Central memory CD8-positive, alpha-beta T cell (primary cell): ENCODE measurements around the gene SLC25A25.
A peak's percentile ranks its signal among the peaks of the same experiment; 100 is the strongest.

Experiments
- ATAC-seq: fragments of 150-1000 bp; cut with Tn5 transposase; replicated peaks from 2 replicates; pipeline ENCODE4 v1.10.0; 2022; ENCODE audit warnings: mild to moderate bottlenecking, moderate FRiP score, moderate number of reproducible peaks; ENCODE audit not compliant: poor library complexity, severe bottlenecking; ENCODE audit errors: extremely low read depth
- DNase-seq, 2 donors: peaks; one replicate each; pipeline ENCODE4 v3.0.0; 2021; ENCODE audit warnings: low spot score in 2 of 2
- H3K27ac Mint-ChIP-seq: one replicate; pipeline ENCODE4 v1.8.0; 2022; ENCODE audit warnings: low read depth, mild to moderate bottlenecking, moderate library complexity, mixed read lengths
- H3K27me3 Mint-ChIP-seq: one replicate; pipeline ENCODE4 v1.8.0; 2022; ENCODE audit warnings: mixed read lengths
- H3K36me3 Mint-ChIP-seq: one replicate; pipeline ENCODE4 v1.8.0; 2022; ENCODE audit warnings: mild to moderate bottlenecking, moderate library complexity, mixed read lengths; ENCODE audit not compliant: insufficient read depth
- H3K4me1 Mint-ChIP-seq: one replicate; pipeline ENCODE4 v1.8.0; 2022; ENCODE audit warnings: mixed read lengths
- H3K4me3 Mint-ChIP-seq: one replicate; pipeline ENCODE4 v1.8.0; 2022; ENCODE audit warnings: mild to moderate bottlenecking, moderate library complexity, mixed read lengths
- H3K9me3 Mint-ChIP-seq: one replicate; pipeline ENCODE4 v1.8.0; 2022; ENCODE audit warnings: mixed read lengths

SLC25A25 gene

GRCh38 chr9:128056086-128056485 is 11.9 kb upstream of the SLC25A25 start:
- no peak overlapping the region for H3K27ac Mint-ChIP-seq
- no peaks in the 10 kb centered on the region for H3K36me3 Mint-ChIP-seq
- no peak overlapping the region for H3K4me3 Mint-ChIP-seq
- H3K27me3 Mint-ChIP-seq = no peaks in the 10 kb centered on the region
- no peaks in the 10 kb centered on the region for H3K9me3 Mint-ChIP-seq
- ATAC-seq = no peak
- H3K4me1 Mint-ChIP-seq = no peaks in the 10 kb centered on the region
- DNase-seq = no peak

- no peaks in the 10 kb centered on the region for H3K9me3 Mint-ChIP-seq
- ATAC-seq (no peak), DNase-seq (no peak)
- peaks cover 6% of the 10 kb centered on the region for H3K36me3 Mint-ChIP-seq
- H3K4me1 Mint-ChIP-seq = peaks cover 10% of the 10 kb centered on the region
- no peaks in the 10 kb centered on the region for H3K27me3 Mint-ChIP-seq
- H3K4me3 Mint-ChIP-seq = no peak overlapping the region
- no peak overlapping the region for H3K27ac Mint-ChIP-seq
Observed at GRCh38 chr9:128056887-128057723, 10.9 kb upstream of the SLC25A25 start.

GRCh38 chr9:128057724-128058409 is 10.2 kb upstream of the SLC25A25 start:
- Mint-ChIP-seq H3K27ac (no peak overlapping the region), H3K4me1 (peaks cover 14% of the 10 kb centered on the region), H3K9me3 (no peaks in the 10 kb centered on the region), H3K27me3 (no peaks in the 10 kb centered on the region), H3K4me3 (no peak overlapping the region), H3K36me3 (peaks cover 9% of the 10 kb centered on the region)
- DNase-seq = no peak
- ATAC-seq = no peak

- peaks cover 14% of the 10 kb centered on the region for H3K4me1 Mint-ChIP-seq
- no peak for ATAC-seq
- H3K27me3 Mint-ChIP-seq = no peaks in the 10 kb centered on the region
- peaks cover 12% of the 10 kb centered on the region for H3K36me3 Mint-ChIP-seq
- no peak overlapping the region for H3K27ac Mint-ChIP-seq
- no peak for DNase-seq
- no peaks in the 10 kb centered on the region for H3K9me3 Mint-ChIP-seq
- H3K4me3 Mint-ChIP-seq = no peak overlapping the region
Observed at GRCh38 chr9:128059365-128059983, 8.6 kb upstream of the SLC25A25 start.

GRCh38 chr9:128061275-128061960 is 6.6 kb upstream of the SLC25A25 start:
- H3K4me3 Mint-ChIP-seq = peak overlapping the region; percentile 49
- H3K4me1 Mint-ChIP-seq = peaks cover 29% of the 10 kb centered on the region
- DNase-seq = no peak

GRCh38 chr9:128062279-128062678 is 5.8 kb upstream of the SLC25A25 start:
- Mint-ChIP-seq H3K27me3 (no peaks in the 10 kb centered on the region), H3K4me3 (no peak overlapping the region), H3K36me3 (peaks cover 16% of the 10 kb centered on the region), H3K9me3 (no peaks in the 10 kb centered on the region), H3K27ac (no peak overlapping the region), H3K4me1 (peaks cover 31% of the 10 kb centered on the region)
- DNase-seq = no peak
- no peak for ATAC-seq

More at GRCh38 chr9:128061275-128061960, 6.6 kb upstream of the SLC25A25 start:
- Mint-ChIP-seq H3K27me3 (no peaks in the 10 kb centered on the region), H3K27ac (peak overlapping the region; percentile 65), H3K9me3 (no peaks in the 10 kb centered on the region), H3K36me3 (peaks cover 16% of the 10 kb centered on the region)
- no peak for ATAC-seq

- no peak overlapping the region for H3K27ac Mint-ChIP-seq
- DNase-seq (no peak), ATAC-seq (no peak)
- peaks cover 16% of the 10 kb centered on the region for H3K36me3 Mint-ChIP-seq
- H3K4me3 Mint-ChIP-seq = no peak overlapping the region
- H3K27me3 Mint-ChIP-seq = no peaks in the 10 kb centered on the region
- no peaks in the 10 kb centered on the region for H3K9me3 Mint-ChIP-seq
- peaks cover 31% of the 10 kb centered on the region for H3K4me1 Mint-ChIP-seq
Observed at GRCh38 chr9:128062846-128063831, 4.9 kb upstream of the SLC25A25 start.

- Mint-ChIP-seq H3K36me3 (peaks cover 18% of the 10 kb centered on the region), H3K4me1 (peaks cover 48% of the 10 kb centered on the region), H3K27ac (no peak overlapping the region), H3K27me3 (no peaks in the 10 kb centered on the region), H3K4me3 (no peak overlapping the region), H3K9me3 (no peaks in the 10 kb centered on the region)
- ATAC-seq = no peak
- DNase-seq = no peak
Observed at GRCh38 chr9:128065907-128066712, 1.9 kb upstream of the SLC25A25 start.

GRCh38 chr9:128066713-128067644 is 1.1 kb upstream of the SLC25A25 start, which contains the start of gene NAIF1:
Gene NAIF1, minus strand, starts transcription at chr9:128067320. Its CDS starts 219 bp downstream, at chr9:128067101.
- Mint-ChIP-seq H3K27ac (no peak within 1 kb of the TSS), H3K4me1 (peaks cover 45% of the 10 kb centered on the region), H3K36me3 (peaks cover 14% of the 10 kb centered on the region), H3K27me3 (no peaks in the 10 kb centered on the region), H3K4me3 (no peak within 1 kb of the TSS), H3K9me3 (no peaks in the 10 kb centered on the region)
- DNase-seq (peak; percentile 87 to 96), ATAC-seq (peak; percentile 80)

GRCh38 chr9:128068386-128069205 is 564 bp downstream of the SLC25A25 start:
- Mint-ChIP-seq H3K36me3 (peaks cover 8% of the 10 kb centered on the region), H3K27me3 (no peaks in the 10 kb centered on the region), H3K9me3 (no peaks in the 10 kb centered on the region), H3K4me1 (peaks cover 56% of the 10 kb centered on the region), H3K4me3 (no peak overlapping the region), H3K27ac (peak overlapping the region; percentile 92)
- DNase-seq (no peak), ATAC-seq (no peak)
